ENCODE results near the gene MTFP1. TPM values are rescaled to one million over a fixed set of nuclear protein-coding genes. Genes with fewer than 3 reads are reported as not detected.
A peak's percentile ranks its signal among the peaks of the same experiment; 100 is the strongest.

Gene MTFP1
- total and polyA plus RNA-seq, 2 of the 4 experiments (the other 2 are of a cell fraction): 7.3 to 7.7 TPM

GRCh38 chr22:30444632-30445437 lies 19.3 kb downstream of the MTFP1 start:
- Histone ChIP-seq H3K18ac (ENCODE audit: low read depth, low read length) (no peak overlapping the region), H3K36me3 (ENCODE audit: control insufficient read depth, insufficient read depth, low read length) (no peaks in the 10 kb centered on the region), H3K9me3 (ENCODE audit: control insufficient read depth, insufficient read depth, low read length) (no peaks in the 10 kb centered on the region), H3K4ac (ENCODE audit: low read depth, low read length) (no peak overlapping the region), H3K27ac (ENCODE audit: insufficient read depth, low read length) (no peak overlapping the region), H2BK15ac (ENCODE audit: low read depth, low read length) (no peak overlapping the region), H2BK20ac (ENCODE audit: low read depth, low read length) (no peak overlapping the region), H3K14ac (replicated peaks; ENCODE audit: low read depth, low read length) (no peak overlapping the region), H3K4me2 (ENCODE audit: low read depth, low read length) (no peak overlapping the region), H3K4me1 (ENCODE audit: control insufficient read depth, insufficient read depth, low read length) (peaks cover 5% of the 10 kb centered on the region; the same call in 1 of the 2 replicates), H3K27me3 (ENCODE audit: control insufficient read depth, insufficient read depth, low read length) (peaks cover 8% of the 10 kb centered on the region), H2AK9ac (replicated peaks; ENCODE audit: low read depth, low read length, poor library complexity) (no peak overlapping the region), H3K79me1 (ENCODE audit: low read depth in 1 of 2, low read length in 2 of 2) (no peaks in the 10 kb centered on the region), H3K4me3 (ENCODE audit: insufficient read depth, low read depth, low read length) (no peak overlapping the region), H4K5ac (ENCODE audit: low read depth, low read length) (no peak overlapping the region; the same call in 1 of the 2 replicates), H2BK5ac (ENCODE audit: low read depth, low read length, poor library complexity, severe bottlenecking) (no peak overlapping the region), H4K91ac (ENCODE audit: insufficient read depth, low read depth, low read length) (no peak overlapping the region), H3K9me1 (ENCODE audit: insufficient read depth, low read length) (no peaks in the 10 kb centered on the region; the same call in 1 of the 2 replicates), H4K20me1 (ENCODE audit: insufficient read depth, low read length) (no peaks in the 10 kb centered on the region), H2AFZ (replicated peaks; ENCODE audit: low read length, poor library complexity) (peak overlapping the region; percentile 48), H3K56ac (ENCODE audit: extremely low read depth, insufficient read depth, low read length) (no peak overlapping the region), H3K9ac (ENCODE audit: low read depth, low read length) (0 out of 2 replicates have a peak overlapping the region, but pooled peaks have one; percentile 12), H2AK5ac (ENCODE audit: low read depth, low read length) (0 out of 2 replicates have a peak overlapping the region, but pooled peaks have one; percentile 24), H3K23ac (ENCODE audit: low read depth, low read length) (no peak overlapping the region), H4K8ac (ENCODE audit: low read depth in 2 of 2, low read length in 2 of 2) (peak overlapping the region; percentile 47 to 89; a peak in 3 of 4 replicates), H2BK120ac (ENCODE audit: low read depth, low read length) (no peak overlapping the region)
- TF ChIP-seq POLR2A (IDR thresholded peaks at IDR 0.05; ENCODE audit: low read depth, low read length) (peak; percentile 48; the same call in 1 of the 2 replicates), FOS (IDR thresholded peaks at IDR 0.05; ENCODE audit: low read depth, low read length) (no peak), RCOR1 (IDR thresholded peaks at IDR 0.05; ENCODE audit: insufficient replicate concordance, low read length) (no peak), MXI1 (IDR thresholded peaks at IDR 0.05; ENCODE audit: borderline replicate concordance, low read depth, low read length) (no peak), NFE2L2 (IDR thresholded peaks at IDR 0.05; ENCODE audit: low read depth, low read length) (no peak), RAD21 (IDR thresholded peaks at IDR 0.05; ENCODE audit: low read length) (peak; percentile 76), BHLHE40 (IDR thresholded peaks at IDR 0.05; ENCODE audit: low read depth, low read length) (no peak), CTCF (conservative IDR thresholded peaks at IDR 0.05; ENCODE audit: low read depth, low read length) (peak; percentile 76), SMC3 (IDR thresholded peaks at IDR 0.05; ENCODE audit: low read depth, low read length) (peak; percentile 60)
- intact Hi-C loops (cut with micrococcal nuclease): loop anchor here (1.0 kb wide), 1 partner anchor 40 kb away; no protein-coding TSS in a partner anchor
- ChIA-PET POLR2A (ENCODE audit: unreplicated experiment) (no interaction called here), CTCF (interaction anchor here (0.8 to 1.4 kb wide), 3 partner anchors 41 to 109 kb away, joined by 3 read pairs; no protein-coding TSS in a partner anchor)
- DNase-seq: peak; percentile 52
- BruUV-seq (replicated peaks): no TSS peak
- in situ Hi-C loops (cut with MboI; ENCODE audit: low sequenced_read_pairs): no loop called here
- ATAC-seq (ENCODE audit: low read depth): peak; percentile 94
- WGBS, 2 experiments (ENCODE audit: extremely low coverage in 2 of 2, insufficient read length in 1 of 2): no CpG with 5 or more reads among the region's 11 CpGs
- dilution Hi-C loops (cut with HindIII; ENCODE audit: low sequenced_read_pairs, unreplicated experiment): no loop called here
